Ovary (tissue), 9 donors: Measurements from ENCODE around the gene FHOD3. TPM values are rescaled to one million over a fixed set of nuclear protein-coding genes. Genes with fewer than 3 reads are reported as not detected.

ENCODE experiments used
- DNase-seq, 5 donors: peaks; one replicate each; pipeline ENCODE4 v3.0.0-alpha.2; 2019 to 2020
- H3K27ac ChIP-seq, 2 donors: fragments of 200-600 bp; one replicate each; pipeline versions ENCODE4 v1.5.1 to v1.8.0; 2019 to 2022
- H3K27me3 ChIP-seq: fragments of 200-600 bp; one replicate; pipeline ENCODE4 v1.8.0; 2022
- H3K36me3 ChIP-seq: fragments of 200-600 bp; sonication (generic); one replicate; pipeline ENCODE4 v1.5.1; 2019
- H3K4me1 ChIP-seq: one replicate; pipeline ENCODE4 v1.8.1; 2013; ENCODE audit warnings: mild to moderate bottlenecking, moderate library complexity; ENCODE audit not compliant: insufficient read depth
- H3K4me3 ChIP-seq: fragments of 200-600 bp; sonication (generic); one replicate; pipeline ENCODE4 v1.5.1; 2017
- H3K9me3 ChIP-seq, 2 donors: fragments of 200-600 bp in 1 of 2; sonication (generic) in 1 of 2; one replicate each; pipeline versions ENCODE4 v1.5.1 to v1.8.1; 2013 to 2019; ENCODE audit warnings: mild to moderate bottlenecking in 1 of 2, moderate library complexity in 1 of 2
- CTCF ChIP-seq, 3 donors: fragments of 450-650 bp in 2 of 3; fragments of 200-600 bp in 1 of 3; IDR thresholded peaks; one replicate each; pipeline versions ENCODE4 v1.5.1 to v1.8.0; 2016 to 2022; ENCODE audit warnings: antibody characterized with exemption in 3 of 3, mild to moderate bottlenecking in 1 of 3
- EP300 ChIP-seq: sonication (generic); formaldehyde crosslinking; IDR thresholded peaks from one replicate; pipeline ENCODE4 v1.6.1; 2017; ENCODE audit warnings: antibody characterized with exemption
- POLR2A ChIP-seq: fragments of 450-650 bp; IDR thresholded peaks from one replicate; pipeline ENCODE4 v1.6.1; 2017; ENCODE audit warnings: antibody characterized with exemption, mild to moderate bottlenecking, moderate library complexity
- WGBS, 3 donors: extraction: QIAGEN DNeasy Blood & Tissue Kit in 1 of 3; methylation state at CpG; one replicate each; pipeline versions ENCODE4 v1.1.5 to v1.1.7; 2013 to 2017; 5-methylcytosine and 5-hydroxymethylcytosine counted together
- intact Hi-C, 4 donors: fragments of 100-400 bp; cut with DNase I; formaldehyde crosslinking; loops; one replicate each; pipeline versions ENCODE4 v1.11.0 to v1.15.1; 2022 to 2023
- polyA plus RNA-seq, 2 donors: library from polyadenylated mRNA; stranded (reverse); fragments of 200-250 nt in 1 of 2; fragments of 350-450 nt in 1 of 2; fragmentation: Illumina TruSeq in 1 of 2; extraction: RNeasy Lipid Tissue Mini Kit (QIAGEN cat#74804) in 1 of 2; gene quantifications; one replicate each; pipeline ENCODE4 v1.2.3, GENCODE V29; 2013 to 2014
- total RNA-seq, 7 donors: library from RNA; depleted of rRNA in 2 of 7; stranded (reverse); fragments of >200 nt in 2 of 7; fragmentation: NEBNext Ultra II Directional in 3 of 7; extraction: Animal tissue kit (Norgen Biotek cat#: 25700) in 3 of 7; gene quantifications; one replicate each; pipeline versions ENCODE4 v1.1.0 to v1.2.4, GENCODE V29; 2016 to 2023
- donor health status: DM: no; HTN: no; CAD: no; lungs with moderate emphysema.
- donor health status: DM: no; HTN: no; CAD: no.
- donor health status: Bipolar disorder and iron deficiency.
- donor health status: DM: yes; HTN: yes; CAD: no.
- donor health status: DM: no; HTN: no; CAD: no.
- donor health status: DM: yes; HTN: yes; CAD: no.

FHOD3 gene
- total and polyA plus RNA-seq, 9 donors, result 3.5 to 62.5 (median 11.0) TPM

DNA sequence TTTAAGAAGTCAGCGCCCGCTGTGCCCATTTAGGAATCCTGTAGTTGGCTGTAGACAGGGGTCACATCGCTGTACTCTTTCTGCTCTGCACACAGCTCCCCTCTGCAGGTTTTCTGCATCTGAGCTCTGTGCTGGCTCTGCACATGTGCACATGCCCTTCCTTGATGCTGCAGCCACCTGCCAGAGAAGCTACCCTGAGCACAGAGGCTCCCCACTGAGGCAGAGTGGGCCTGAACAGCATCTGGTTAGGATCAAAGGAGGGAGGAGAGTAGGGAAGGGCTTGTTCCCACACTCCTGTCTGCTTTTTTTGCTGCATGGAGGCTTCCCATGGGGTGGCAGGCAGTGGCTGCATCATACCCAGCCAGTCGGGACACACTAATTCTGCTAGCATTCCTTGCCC is 238.9 kb downstream of the FHOD3 start:
- TF ChIP-seq POLR2A, result no peak
- no peak for TF ChIP-seq EP300
- TF ChIP-seq CTCF (IDR thresholded peaks at IDR 0.05), result no peak

DNA sequence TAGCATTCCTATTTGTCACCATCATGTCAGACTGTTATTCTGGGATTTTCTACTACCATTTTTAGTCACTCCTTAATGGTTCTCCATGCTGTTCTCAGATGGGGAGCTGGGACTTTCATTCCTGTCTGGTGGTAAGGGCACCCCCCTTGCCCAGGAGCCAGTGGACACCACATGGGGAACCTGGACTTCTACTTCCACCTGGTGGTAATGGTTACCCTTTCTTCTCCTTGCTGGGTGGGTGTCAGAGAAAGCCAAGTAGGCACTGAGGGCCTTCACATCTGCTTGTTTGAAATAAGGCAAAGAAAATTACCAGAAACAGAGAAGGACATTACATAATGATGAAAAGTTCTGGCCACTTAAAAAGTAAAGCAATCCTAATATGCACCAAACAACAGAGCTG is 239.8 kb downstream of the FHOD3 start:
- Histone ChIP-seq H3K36me3 (no peaks in the 10 kb centered on the region), H3K27me3 (no peaks in the 10 kb centered on the region), H3K27ac (no peak overlapping the region), H3K4me1 (no peaks in the 10 kb centered on the region), H3K9me3 (no peaks in the 10 kb centered on the region), H3K4me3 (no peak overlapping the region)
- no peak for DNase-seq
- TF ChIP-seq EP300, result no peak
- TF ChIP-seq CTCF (IDR thresholded peaks at IDR 0.05), result no peak
- no peak for TF ChIP-seq POLR2A
- intact Hi-C loops, result no loop called here

More for the DNA sequence above, 238.9 kb downstream of the FHOD3 start:
- Histone ChIP-seq H3K36me3 (no peaks in the 10 kb centered on the region), H3K27ac (no peak overlapping the region), H3K27me3 (no peaks in the 10 kb centered on the region), H3K4me1 (no peaks in the 10 kb centered on the region), H3K4me3 (no peak overlapping the region), H3K9me3 (no peaks in the 10 kb centered on the region)
- intact Hi-C loops, result no loop called here
- 88 to 94% (median 91%) methylated on average over 4 of the region's 4 CpGs for WGBS, 3 donors
- DNase-seq, result no peak

- intact Hi-C loops, result no loop called here
- no peak for DNase-seq
- WGBS, 3 donors, result 86 to 97% (median 91%) methylated on average over 5 of the region's 5 CpGs
- Histone ChIP-seq H3K4me1 (peaks cover 7% of the 10 kb centered on the region), H3K27ac (no peak overlapping the region), H3K27me3 (no peaks in the 10 kb centered on the region), H3K4me3 (no peak overlapping the region), H3K9me3 (no peaks in the 10 kb centered on the region), H3K36me3 (no peaks in the 10 kb centered on the region)
- no peak for TF ChIP-seq EP300
- TF ChIP-seq POLR2A, result no peak
- no peak for TF ChIP-seq CTCF (IDR thresholded peaks at IDR 0.05)
Measured at GRCh38 chr18:36539674-36540231, 242.2 kb downstream of the FHOD3 start.

- peaks cover 7% of the 10 kb centered on the region for H3K4me1 ChIP-seq
- intact Hi-C loops, result no loop called here
- WGBS, 3 donors, result 94 to 97% (median 95%) methylated on average over 2 of the region's 2 CpGs
- no peak overlapping the region for H3K4me3 ChIP-seq
- H3K9me3 ChIP-seq, result no peaks in the 10 kb centered on the region
- H3K27ac ChIP-seq, result peak overlapping the region in 1 of 2 donors; percentile 67
- no peak for TF ChIP-seq POLR2A
- TF ChIP-seq CTCF (IDR thresholded peaks at IDR 0.05), result no peak
- TF ChIP-seq EP300, result no peak
- H3K36me3 ChIP-seq, result no peaks in the 10 kb centered on the region
- H3K27me3 ChIP-seq, result no peaks in the 10 kb centered on the region
- DNase-seq, result no peak
Measured at GRCh38 chr18:36543030-36543429, 245.5 kb downstream of the FHOD3 start.
